LHCN-M2 (cell line): ENCODE data around the gene RAB11FIP2. TPM values are rescaled to one million over a fixed set of nuclear protein-coding genes. Genes with fewer than 3 reads are reported as not detected.

Experiments
- DNase-seq: peaks from one replicate; pipeline ENCODE4 v3.0.0-alpha.2; 2012; ENCODE audit warnings: low read depth
- total RNA-seq: library from RNA; depleted of rRNA; stranded (reverse); fragments of >200 nt; gene quantifications from 2 replicates; pipeline ENCODE4 v1.2.3, GENCODE V29; 2014

Gene RAB11FIP2
- total RNA-seq, 1 experiment from 2014 or later: 13.7 TPM

- no peak for DNase-seq
These were observed 62.8 kb downstream of the RAB11FIP2 start for GRCh38 chr10:117983961-117984360.

- no peak for DNase-seq
These were observed 65.7 kb downstream of the RAB11FIP2 start for GRCh38 chr10:117980755-117981702.

- peak; percentile 73 for DNase-seq
These were observed 66.5 kb downstream of the RAB11FIP2 start for GRCh38 chr10:117980216-117980615.

- DNase-seq: no peak
These were observed 74.4 kb downstream of the RAB11FIP2 start for GRCh38 chr10:117972168-117972837.

- DNase-seq: no peak
These were observed 75.8 kb downstream of the RAB11FIP2 start for GRCh38 chr10:117970962-117971361.

- DNase-seq: no peak
These were observed 77.1 kb downstream of the RAB11FIP2 start for GRCh38 chr10:117969592-117969991.

- DNase-seq: peak; percentile 58
These were observed 78.2 kb downstream of the RAB11FIP2 start for GRCh38 chr10:117968354-117969182.

GRCh38 chr10:117967149-117967650 is 79.5 kb downstream of the RAB11FIP2 start:
- DNase-seq: no peak

GRCh38 chr10:117965984-117966383 is 80.8 kb downstream of the RAB11FIP2 start:
- no peak for DNase-seq

- DNase-seq: no peak
These were observed 82.2 kb downstream of the RAB11FIP2 start for GRCh38 chr10:117964536-117964935.

- no peak for DNase-seq
These were observed 86.3 kb downstream of the RAB11FIP2 start for GRCh38 chr10:117960345-117960935.

- no peak for DNase-seq
These were observed 89.8 kb downstream of the RAB11FIP2 start for GRCh38 chr10:117956972-117957371.

GRCh38 chr10:117955176-117955575 is 91.6 kb downstream of the RAB11FIP2 start:
- no peak for DNase-seq
